Posterior vena cava (tissue), 2 donors: ENCODE measurements around the gene IL16. TPM values are rescaled to one million over a fixed set of nuclear protein-coding genes. Genes with fewer than 3 reads are reported as not detected.

Source experiments
- DNase-seq: peaks from one replicate; pipeline ENCODE4 v3.0.0-alpha.2; 2020; ENCODE audit warnings: low spot score
- intact Hi-C, 2 donors: fragments of 100-400 bp; cut with DNase I; formaldehyde crosslinking; loops; one replicate each; pipeline versions ENCODE4 v1.14.1 to v1.14.2; 2022 to 2023
- total RNA-seq, 2 donors: library from RNA; stranded (reverse); fragmentation: NEBNext Ultra II Directional; extraction: Animal tissue kit (Norgen Biotek cat#: 25700); gene quantifications; one replicate each; pipeline ENCODE4 v1.2.1, GENCODE V29; 2021
- donor health status: DM: yes; HTN: yes; CAD: no.
- donor health status: DM: yes; HTN: yes; CAD: no.

IL16 gene
- total RNA-seq, 2 donors from 2014 or later: 12.1 to 21.8 TPM

- intact Hi-C loops: no loop called here
- no peak for DNase-seq
Observed at GRCh38 chr15:81280696-81281455, 84.2 kb downstream of the IL16 start.

GRCh38 chr15:81281456-81281735 lies 84.7 kb downstream of the IL16 start:
- intact Hi-C loops: no loop called here

GRCh38 chr15:81281766-81282605 lies 85.3 kb downstream of the IL16 start:
- no peak for DNase-seq
- intact Hi-C loops: no loop called here

More at GRCh38 chr15:81281456-81281735, 84.7 kb downstream of the IL16 start:
- no peak for DNase-seq

GRCh38 chr15:81282606-81282895 lies 85.9 kb downstream of the IL16 start:
- intact Hi-C loops: no loop called here
- DNase-seq: no peak

GRCh38 chr15:81282911-81283310 lies 86.2 kb downstream of the IL16 start:
- intact Hi-C loops: no loop called here
- no peak for DNase-seq

GRCh38 chr15:81284256-81285031 lies 87.8 kb downstream of the IL16 start:
- no peak for DNase-seq
- intact Hi-C loops: no loop called here

GRCh38 chr15:81285461-81285860 lies 88.8 kb downstream of the IL16 start:
- intact Hi-C loops: no loop called here
- DNase-seq: no peak

- DNase-seq: no peak
- intact Hi-C loops: no loop called here
Observed at GRCh38 chr15:81286621-81287121, 90.0 kb downstream of the IL16 start.

GRCh38 chr15:81288040-81288439 lies 91.4 kb downstream of the IL16 start:
- intact Hi-C loops: no loop called here
- no peak for DNase-seq

GRCh38 chr15:81288616-81289015 lies 91.9 kb downstream of the IL16 start:
- intact Hi-C loops: no loop called here
- no peak for DNase-seq

- intact Hi-C loops: no loop called here
Observed at GRCh38 chr15:81289910-81290309, 93.2 kb downstream of the IL16 start.

GRCh38 chr15:81291916-81292522 lies 95.3 kb downstream of the IL16 start:
- DNase-seq: no peak
- intact Hi-C loops: no loop called here

More at GRCh38 chr15:81289910-81290309, 93.2 kb downstream of the IL16 start:
- DNase-seq: no peak

- intact Hi-C loops: no loop called here
- DNase-seq: no peak
Observed at GRCh38 chr15:81292523-81293001, 95.9 kb downstream of the IL16 start.

GRCh38 chr15:81293728-81294515 lies 97.2 kb downstream of the IL16 start:
- DNase-seq: no peak

GRCh38 chr15:81294516-81294880 lies 97.8 kb downstream of the IL16 start:
- intact Hi-C loops: no loop called here
- no peak for DNase-seq

More at GRCh38 chr15:81293728-81294515, 97.2 kb downstream of the IL16 start:
- intact Hi-C loops: no loop called here

GRCh38 chr15:81295486-81296121 lies 98.9 kb downstream of the IL16 start:
- intact Hi-C loops: no loop called here
- DNase-seq: no peak

GRCh38 chr15:81296186-81296585 lies 99.5 kb downstream of the IL16 start:
- no peak for DNase-seq
- intact Hi-C loops: no loop called here

- no peak for DNase-seq
- intact Hi-C loops: no loop called here
Observed at GRCh38 chr15:81296673-81297072, 100.0 kb downstream of the IL16 start.
